Rectal smooth muscle tissue (tissue), 1 donor: ENCODE measurements around the gene AP1S1.
"Not testable (repeated sequence)": the region's sequence is repeated elsewhere in the genome, so short reads cannot be mapped to it uniquely, and the experiment has no call there.

Experiments
- H3K27ac ChIP-seq: one replicate; pipeline ENCODE4 v1.7.0; 2013; ENCODE audit warnings: low read depth, low read length, inconsistent platforms
- H3K27me3 ChIP-seq: one replicate; pipeline ENCODE4 v1.7.0; 2013; ENCODE audit warnings: low read length; ENCODE audit not compliant: control insufficient read depth, insufficient read depth
- H3K36me3 ChIP-seq: one replicate; pipeline ENCODE4 v1.7.0; 2013; ENCODE audit warnings: low read length; ENCODE audit not compliant: control insufficient read depth, insufficient read depth
- H3K4me1 ChIP-seq: one replicate; pipeline ENCODE4 v1.7.0; 2013; ENCODE audit warnings: low read length; ENCODE audit not compliant: control insufficient read depth, insufficient read depth
- H3K4me3 ChIP-seq: one replicate; pipeline ENCODE4 v1.7.0; 2013; ENCODE audit warnings: low read length
- H3K9ac ChIP-seq: one replicate; pipeline ENCODE4 v1.7.0; 2013; ENCODE audit warnings: low read length

Gene AP1S1

DNA sequence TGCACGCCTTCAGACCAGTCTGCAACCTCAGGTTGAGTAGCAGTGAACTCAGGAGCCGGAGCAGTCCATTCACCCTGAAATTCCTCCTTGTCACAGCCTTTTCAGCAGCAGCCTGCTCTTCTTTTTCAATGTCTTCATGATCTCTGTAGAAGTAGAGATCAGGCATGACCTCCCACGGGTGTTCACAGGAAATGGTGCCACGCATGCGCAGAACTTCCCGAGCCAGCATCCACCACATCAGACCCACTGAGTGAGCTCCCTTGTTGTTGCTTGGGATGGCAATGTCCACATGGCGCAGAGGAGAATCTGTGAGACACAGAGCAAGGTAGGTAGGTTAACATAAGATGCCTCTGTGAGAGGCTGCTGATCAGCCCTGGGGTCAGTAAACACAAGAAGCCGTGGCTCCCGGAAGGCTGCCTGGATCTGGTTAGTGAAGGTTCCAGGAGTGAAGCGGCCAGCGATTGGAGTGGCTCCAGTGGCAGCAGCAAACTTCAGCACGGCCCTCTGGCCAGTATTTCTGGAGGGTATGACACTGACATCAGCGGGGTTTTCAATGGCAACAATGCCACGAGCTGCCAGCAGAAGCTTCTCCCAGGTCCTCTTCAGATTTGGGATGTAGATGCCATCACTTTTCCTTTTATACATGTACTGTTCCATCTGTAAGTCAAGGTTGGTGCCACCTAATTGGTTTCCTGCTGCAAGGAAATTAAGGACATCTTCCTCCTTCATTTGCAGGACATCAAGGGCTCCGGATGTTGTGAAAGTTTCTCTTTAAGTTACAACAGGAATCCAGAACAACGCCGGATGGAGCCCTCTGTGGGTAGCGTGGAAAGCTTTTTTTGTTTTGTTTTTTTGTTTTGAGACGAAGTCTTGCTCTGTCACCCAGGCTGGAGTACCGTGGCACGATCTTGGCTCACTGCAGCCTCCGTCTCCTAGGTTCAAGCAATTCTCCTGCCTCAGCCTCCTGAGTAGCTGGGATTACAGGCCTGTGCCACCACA, 49.8 kb downstream of the AP1S1 start:
- not testable (repeated sequence) for H3K27me3 ChIP-seq, H3K4me1 ChIP-seq, H3K36me3 ChIP-seq, H3K9ac ChIP-seq, H3K4me3 ChIP-seq, H3K27ac ChIP-seq

DNA sequence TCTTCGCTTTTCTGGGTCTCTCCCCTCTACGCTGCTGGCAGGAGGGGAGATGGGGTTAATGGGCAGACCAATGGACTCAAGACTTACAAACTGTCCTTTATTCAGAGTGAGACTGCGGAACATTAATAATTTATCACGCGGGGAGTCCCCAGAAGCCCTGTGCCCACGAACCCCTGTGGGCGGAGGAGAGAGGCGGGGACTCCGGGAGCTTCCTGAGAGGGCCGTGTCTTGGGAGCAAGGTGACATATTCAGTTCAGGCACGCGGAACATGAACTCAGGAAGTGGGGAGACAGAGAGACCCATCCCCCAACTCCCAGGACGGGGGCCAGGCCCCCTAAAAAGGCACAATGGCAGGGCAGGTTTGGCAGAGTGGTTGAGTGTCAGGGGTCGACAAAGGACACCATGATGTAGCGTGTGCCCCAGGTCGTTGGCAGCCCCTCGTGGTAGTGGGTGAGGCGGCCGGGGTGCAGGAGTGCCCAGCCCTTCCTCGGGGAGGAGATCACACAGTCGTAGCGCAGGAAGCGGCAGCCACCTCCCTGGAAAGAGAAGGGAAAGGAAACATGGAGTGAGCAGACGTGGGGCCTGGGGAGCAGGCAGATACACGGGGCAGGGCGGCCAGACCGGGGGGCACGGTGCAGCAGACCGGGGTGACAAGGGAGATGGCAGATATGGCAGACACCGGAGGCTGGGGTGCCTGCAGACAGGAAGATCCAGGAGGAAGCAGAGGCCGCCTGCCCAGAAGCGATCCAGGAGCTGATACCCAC, 51.8 kb downstream of the AP1S1 start:
- H3K27me3 ChIP-seq: peaks cover under 1% of the 10 kb centered on the region
- H3K4me1 ChIP-seq: no peaks in the 10 kb centered on the region
- no peak overlapping the region for H3K9ac ChIP-seq
- H3K27ac ChIP-seq: no peak overlapping the region
- no peak overlapping the region for H3K4me3 ChIP-seq
- H3K36me3 ChIP-seq: peaks cover 11% of the 10 kb centered on the region

DNA sequence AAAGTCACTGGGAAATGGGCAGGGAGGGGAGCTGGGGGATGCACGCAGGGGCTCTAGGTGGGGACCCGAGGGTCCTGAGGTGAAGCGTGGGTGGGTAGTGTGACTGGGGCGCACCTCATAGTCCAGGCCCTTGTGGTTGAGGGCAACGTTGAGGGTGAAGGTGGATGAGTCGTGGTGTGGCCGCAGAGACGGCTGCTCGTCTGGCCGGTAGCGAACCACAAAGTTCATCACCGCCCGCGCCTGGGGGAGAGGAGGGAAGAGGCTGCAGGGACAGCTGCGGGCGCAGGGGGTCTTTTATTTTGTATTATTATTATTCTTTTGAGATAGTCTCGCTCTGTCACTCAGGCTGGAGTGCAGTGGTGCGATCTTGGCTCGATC, 52.4 kb downstream of the AP1S1 start:
- no peaks in the 10 kb centered on the region for H3K27me3 ChIP-seq
- H3K4me3 ChIP-seq: no peak overlapping the region
- no peaks in the 10 kb centered on the region for H3K4me1 ChIP-seq
- H3K27ac ChIP-seq: no peak overlapping the region
- H3K9ac ChIP-seq: no peak overlapping the region
- H3K36me3 ChIP-seq: peaks cover 11% of the 10 kb centered on the region

DNA sequence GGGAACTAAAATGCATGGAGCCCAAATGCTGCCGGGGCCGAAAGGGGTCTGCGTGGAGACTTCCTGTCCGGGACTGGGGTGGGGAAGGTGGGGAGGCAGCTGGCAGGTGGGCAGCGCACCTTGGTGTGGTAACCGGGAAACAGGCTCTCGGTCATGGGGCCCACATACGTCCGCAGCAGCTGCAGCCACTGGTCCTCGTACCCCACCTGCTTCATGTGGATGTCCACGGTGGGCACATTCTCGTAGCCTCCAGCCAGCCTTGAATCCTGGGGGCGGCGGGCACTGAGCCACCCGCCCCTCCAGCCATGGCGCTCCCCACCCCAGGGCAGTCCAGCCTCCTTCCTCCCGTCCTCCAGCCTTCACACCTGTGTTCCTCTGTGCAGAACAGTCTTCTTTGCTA, 53.2 kb downstream of the AP1S1 start:
- no peak overlapping the region for H3K4me3 ChIP-seq
- H3K27ac ChIP-seq: no peak overlapping the region
- H3K9ac ChIP-seq: no peak overlapping the region
- peaks cover 16% of the 10 kb centered on the region for H3K36me3 ChIP-seq
- no peaks in the 10 kb centered on the region for H3K4me1 ChIP-seq
- no peaks in the 10 kb centered on the region for H3K27me3 ChIP-seq

DNA sequence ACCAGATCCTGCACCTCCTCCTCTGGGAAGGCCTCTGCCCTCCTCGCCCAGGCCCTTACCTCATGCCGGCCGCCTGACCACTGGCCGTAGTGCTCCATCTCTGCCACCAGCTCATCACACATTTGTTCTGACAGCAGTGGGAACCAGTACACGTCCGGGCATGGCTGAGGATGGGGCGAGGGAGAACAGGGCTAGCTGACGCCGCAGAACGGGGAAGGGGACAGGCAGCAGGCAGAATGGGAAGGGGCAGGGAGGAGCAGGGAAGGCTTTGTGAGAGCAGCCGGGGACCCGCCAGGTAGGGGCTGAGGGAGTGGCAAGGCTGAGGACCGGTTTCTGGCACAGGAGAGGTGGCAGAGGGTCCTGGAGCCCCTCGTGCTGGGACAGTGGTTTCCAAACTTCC, 54.5 kb downstream of the AP1S1 start:
- no peaks in the 10 kb centered on the region for H3K27me3 ChIP-seq
- peaks cover 16% of the 10 kb centered on the region for H3K36me3 ChIP-seq
- H3K27ac ChIP-seq: no peak overlapping the region
- no peaks in the 10 kb centered on the region for H3K4me1 ChIP-seq
- H3K9ac ChIP-seq: no peak overlapping the region
- H3K4me3 ChIP-seq: no peak overlapping the region

DNA sequence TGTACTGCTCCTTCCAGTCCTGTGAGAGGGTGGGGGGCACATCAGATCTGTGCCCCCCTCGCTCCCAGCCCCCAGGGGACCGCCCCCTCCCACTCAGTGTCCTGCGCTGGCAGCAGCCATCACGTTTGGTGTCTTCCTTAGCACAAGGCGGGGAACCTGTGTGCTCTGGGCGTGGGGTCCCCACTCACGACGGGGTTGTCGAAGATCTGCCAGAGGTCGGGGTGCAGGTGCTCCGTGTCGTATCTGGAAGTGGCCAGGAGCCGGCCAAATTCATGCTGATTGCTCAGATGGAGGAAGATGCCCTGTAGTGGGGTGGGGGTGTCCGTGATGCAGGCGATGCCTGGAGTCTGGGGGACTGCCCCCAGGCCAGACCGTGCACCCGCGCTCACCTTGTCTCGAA, 55.9 kb downstream of the AP1S1 start:
- Histone ChIP-seq H3K4me3 (no peak overlapping the region), H3K27me3 (no peaks in the 10 kb centered on the region), H3K9ac (no peak overlapping the region), H3K36me3 (peaks cover 16% of the 10 kb centered on the region), H3K4me1 (no peaks in the 10 kb centered on the region), H3K27ac (no peak overlapping the region)
